ENCODE measurements around the gene LYZL4.

GRCh38 chr3:42349765-42350594 is 60.4 kb downstream of the LYZL4 start:
- no peak for TF ChIP-seq CTCF (IDR thresholded peaks at IDR 0.05; ENCODE audit: poor library complexity, severe bottlenecking)
- TF ChIP-seq REST (IDR thresholded peaks at IDR 0.05; ENCODE audit: borderline replicate concordance) = no peak
- no peak for TF ChIP-seq RAD21 (conservative IDR thresholded peaks at IDR 0.05)
- no peak for TF ChIP-seq EZH2 (IDR thresholded peaks at IDR 0.05; ENCODE audit: borderline replicate concordance, insufficient read depth, low read length, poor library complexity, severe bottlenecking)
- no peak for TF ChIP-seq EP300 (conservative IDR thresholded peaks at IDR 0.05; ENCODE audit: poor library complexity, severe bottlenecking)
- TF ChIP-seq TAF1 (IDR thresholded peaks at IDR 0.05; ENCODE audit: low read depth) = no peak
- no peak for TF ChIP-seq MXI1 (conservative IDR thresholded peaks at IDR 0.05; ENCODE audit: poor library complexity, severe bottlenecking)
- TF ChIP-seq SMC3 (conservative IDR thresholded peaks at IDR 0.05; ENCODE audit: poor library complexity) = no peak
- no peak for TF ChIP-seq POLR2AphosphoS5 (IDR thresholded peaks at IDR 0.05)
